HUES6 (cell line): ENCODE results near the gene APEH.
"Not testable (repeated sequence)": the region's sequence is repeated elsewhere in the genome, so short reads cannot be mapped to it uniquely, and the experiment has no call there.

Source experiments
- H3K27ac ChIP-seq: 2 replicates; pipeline ENCODE4 v1.7.0; 2013; ENCODE audit warnings: low read depth, mild to moderate bottlenecking, low read length, inconsistent platforms
- H3K27me3 ChIP-seq: 2 replicates; pipeline ENCODE4 v1.6.1; 2013; ENCODE audit warnings: low read length; ENCODE audit not compliant: control insufficient read depth, insufficient read depth
- H3K36me3 ChIP-seq: 2 replicates; pipeline ENCODE4 v1.6.1; 2013; ENCODE audit warnings: low read length; ENCODE audit not compliant: control insufficient read depth, insufficient read depth
- H3K4me1 ChIP-seq: 2 replicates; pipeline ENCODE4 v1.6.1; 2013; ENCODE audit warnings: low read length; ENCODE audit not compliant: control insufficient read depth, insufficient read depth
- H3K4me3 ChIP-seq: 2 replicates; pipeline ENCODE4 v1.5.1; 2013; ENCODE audit warnings: low read depth, low read length
- H3K9ac ChIP-seq: one replicate; pipeline ENCODE4 v1.6.1; 2013; ENCODE audit warnings: mild to moderate bottlenecking, low read length
- H3K9me3 ChIP-seq: 2 replicates; pipeline ENCODE4 v1.6.1; 2013; ENCODE audit warnings: low read depth, low read length; ENCODE audit not compliant: control insufficient read depth, insufficient read depth

Gene APEH

GRCh38 chr3:49694409-49695070, 20.4 kb downstream of the APEH start:
- H3K4me3 ChIP-seq, H3K9ac ChIP-seq, H3K4me1 ChIP-seq, H3K27me3 ChIP-seq, H3K36me3 ChIP-seq, H3K9me3 ChIP-seq, H3K27ac ChIP-seq: not testable (repeated sequence)

GRCh38 chr3:49695350-49696015, 21.3 kb downstream of the APEH start:
- not testable (repeated sequence) for H3K4me3 ChIP-seq, H3K27me3 ChIP-seq, H3K27ac ChIP-seq, H3K4me1 ChIP-seq, H3K36me3 ChIP-seq, H3K9me3 ChIP-seq, H3K9ac ChIP-seq

GRCh38 chr3:49699281-49699979, 25.3 kb downstream of the APEH start:
- Histone ChIP-seq H3K36me3 (peaks cover 18% of the 10 kb centered on the region), H3K27me3 (no peaks in the 10 kb centered on the region), H3K27ac (no peak overlapping the region)

GRCh38 chr3:49700014-49700413, 25.9 kb downstream of the APEH start:
- no peaks in the 10 kb centered on the region for H3K9me3 ChIP-seq
- H3K4me3 ChIP-seq, result no peak overlapping the region
- H3K4me1 ChIP-seq, result 0 out of 2 replicates have a peak, but pooled peaks cover 2% of the 10 kb centered on the region
- no peak overlapping the region for H3K27ac ChIP-seq
- H3K9ac ChIP-seq, result no peak overlapping the region
- no peaks in the 10 kb centered on the region for H3K27me3 ChIP-seq
- H3K36me3 ChIP-seq, result peaks cover 24% of the 10 kb centered on the region

More at GRCh38 chr3:49699281-49699979, 25.3 kb downstream of the APEH start:
- Histone ChIP-seq H3K9ac (no peak overlapping the region), H3K4me3 (no peak overlapping the region), H3K9me3 (no peaks in the 10 kb centered on the region), H3K4me1 (0 out of 2 replicates have a peak, but pooled peaks cover 2% of the 10 kb centered on the region)

GRCh38 chr3:49700453-49701128, 26.4 kb downstream of the APEH start:
- no peak overlapping the region for H3K9ac ChIP-seq
- no peaks in the 10 kb centered on the region for H3K9me3 ChIP-seq
- H3K36me3 ChIP-seq, result peaks cover 29% of the 10 kb centered on the region
- no peak overlapping the region for H3K4me3 ChIP-seq
- H3K27ac ChIP-seq, result no peak overlapping the region
- H3K27me3 ChIP-seq, result no peaks in the 10 kb centered on the region
- H3K4me1 ChIP-seq, result 0 out of 2 replicates have a peak, but pooled peaks cover 2% of the 10 kb centered on the region

- Histone ChIP-seq H3K9ac (no peak overlapping the region), H3K36me3 (peaks cover 38% of the 10 kb centered on the region), H3K4me3 (no peak overlapping the region), H3K27me3 (no peaks in the 10 kb centered on the region), H3K27ac (no peak overlapping the region), H3K4me1 (0 out of 2 replicates have a peak, but pooled peaks cover 2% of the 10 kb centered on the region), H3K9me3 (no peaks in the 10 kb centered on the region)
Measured at GRCh38 chr3:49701388-49702077, 27.4 kb downstream of the APEH start.

GRCh38 chr3:49702672-49703071, 28.5 kb downstream of the APEH start:
- peaks cover 42% of the 10 kb centered on the region for H3K36me3 ChIP-seq
- H3K27ac ChIP-seq, result no peak overlapping the region
- H3K4me3 ChIP-seq, result no peak overlapping the region
- H3K9ac ChIP-seq, result no peak overlapping the region
- H3K27me3 ChIP-seq, result no peaks in the 10 kb centered on the region
- H3K9me3 ChIP-seq, result no peaks in the 10 kb centered on the region
- 0 out of 2 replicates have a peak, but pooled peaks cover 2% of the 10 kb centered on the region for H3K4me1 ChIP-seq

GRCh38 chr3:49703443-49703927, 29.3 kb downstream of the APEH start:
- Histone ChIP-seq H3K27me3 (no peaks in the 10 kb centered on the region), H3K36me3 (peaks cover 35% of the 10 kb centered on the region), H3K4me1 (0 out of 2 replicates have a peak, but pooled peaks cover 2% of the 10 kb centered on the region), H3K9me3 (no peaks in the 10 kb centered on the region), H3K9ac (no peak overlapping the region), H3K4me3 (no peak overlapping the region), H3K27ac (no peak overlapping the region)

GRCh38 chr3:49703956-49704355, 29.8 kb downstream of the APEH start:
- H3K27me3 ChIP-seq, result no peaks in the 10 kb centered on the region
- no peaks in the 10 kb centered on the region for H3K9me3 ChIP-seq
- no peak overlapping the region for H3K9ac ChIP-seq
- no peak overlapping the region for H3K4me3 ChIP-seq
- H3K36me3 ChIP-seq, result peaks cover 33% of the 10 kb centered on the region
- H3K27ac ChIP-seq, result no peak overlapping the region
- H3K4me1 ChIP-seq, result 0 out of 2 replicates have a peak, but pooled peaks cover 2% of the 10 kb centered on the region

GRCh38 chr3:49704629-49705028, 30.5 kb downstream of the APEH start:
- Histone ChIP-seq H3K9me3 (no peaks in the 10 kb centered on the region), H3K4me1 (0 out of 2 replicates have a peak, but pooled peaks cover 2% of the 10 kb centered on the region), H3K27ac (no peak overlapping the region), H3K27me3 (no peaks in the 10 kb centered on the region), H3K36me3 (peaks cover 33% of the 10 kb centered on the region), H3K9ac (no peak overlapping the region), H3K4me3 (no peak overlapping the region)
